ENCODE results near the gene DNAJC15. TPM values are rescaled to one million over a fixed set of nuclear protein-coding genes. Genes with fewer than 3 reads are reported as not detected.

Gene DNAJC15
- total RNA-seq, 1 donor from 2014 or later: 21.6 TPM

GRCh38 chr13:43026262-43026661, 2.9 kb downstream of the DNAJC15 start:
- DNase-seq (ENCODE audit: low spot score): no peak
- Mint-ChIP-seq H3K36me3 (ENCODE audit: low read depth) (peaks cover 10% of the 10 kb centered on the region), H3K27me3 (ENCODE audit: low read depth) (no peaks in the 10 kb centered on the region), H3K4me1 (ENCODE audit: low read depth) (peaks cover 65% of the 10 kb centered on the region), H3K4me3 (ENCODE audit: unreplicated experiment) (no peak overlapping the region), H3K27ac (ENCODE audit: unreplicated experiment) (no peak overlapping the region), H3K9me3 (ENCODE audit: low read depth) (peaks cover 3% of the 10 kb centered on the region)
- no peak for TF ChIP-seq CTCF (IDR thresholded peaks at IDR 0.05)

- Mint-ChIP-seq H3K4me3 (ENCODE audit: unreplicated experiment) (no peak overlapping the region), H3K4me1 (ENCODE audit: low read depth) (peaks cover 35% of the 10 kb centered on the region), H3K27ac (ENCODE audit: unreplicated experiment) (no peak overlapping the region), H3K36me3 (ENCODE audit: low read depth) (peaks cover 10% of the 10 kb centered on the region), H3K27me3 (ENCODE audit: low read depth) (no peaks in the 10 kb centered on the region), H3K9me3 (ENCODE audit: low read depth) (no peaks in the 10 kb centered on the region)
- DNase-seq (ENCODE audit: low spot score): no peak
- TF ChIP-seq CTCF (IDR thresholded peaks at IDR 0.05): no peak
Measured at GRCh38 chr13:43030548-43030947, 7.2 kb downstream of the DNAJC15 start.

- Mint-ChIP-seq H3K36me3 (ENCODE audit: low read depth) (peaks cover 10% of the 10 kb centered on the region), H3K4me1 (ENCODE audit: low read depth) (peaks cover 31% of the 10 kb centered on the region), H3K27me3 (ENCODE audit: low read depth) (no peaks in the 10 kb centered on the region), H3K4me3 (ENCODE audit: unreplicated experiment) (no peak overlapping the region), H3K9me3 (ENCODE audit: low read depth) (no peaks in the 10 kb centered on the region), H3K27ac (ENCODE audit: unreplicated experiment) (no peak overlapping the region)
- DNase-seq (ENCODE audit: low spot score): no peak
- TF ChIP-seq CTCF (IDR thresholded peaks at IDR 0.05): no peak
Measured at GRCh38 chr13:43031881-43032280, 8.5 kb downstream of the DNAJC15 start.

- Mint-ChIP-seq H3K4me3 (ENCODE audit: unreplicated experiment) (no peak overlapping the region), H3K9me3 (ENCODE audit: low read depth) (no peaks in the 10 kb centered on the region), H3K27me3 (ENCODE audit: low read depth) (no peaks in the 10 kb centered on the region), H3K27ac (ENCODE audit: unreplicated experiment) (no peak overlapping the region), H3K4me1 (ENCODE audit: low read depth) (peaks cover 30% of the 10 kb centered on the region), H3K36me3 (ENCODE audit: low read depth) (peaks cover 10% of the 10 kb centered on the region)
- TF ChIP-seq CTCF (IDR thresholded peaks at IDR 0.05): no peak
- DNase-seq (ENCODE audit: low spot score): no peak
Measured at GRCh38 chr13:43033038-43033437, 9.7 kb downstream of the DNAJC15 start.

- Mint-ChIP-seq H3K27me3 (ENCODE audit: low read depth) (no peaks in the 10 kb centered on the region), H3K9me3 (ENCODE audit: low read depth) (no peaks in the 10 kb centered on the region), H3K27ac (ENCODE audit: unreplicated experiment) (no peak overlapping the region), H3K36me3 (ENCODE audit: low read depth) (peaks cover 7% of the 10 kb centered on the region), H3K4me1 (ENCODE audit: low read depth) (peaks cover 37% of the 10 kb centered on the region), H3K4me3 (ENCODE audit: unreplicated experiment) (no peak overlapping the region)
- no peak for TF ChIP-seq CTCF (IDR thresholded peaks at IDR 0.05)
- DNase-seq (ENCODE audit: low spot score): no peak
Measured at GRCh38 chr13:43036351-43037250, 13.2 kb downstream of the DNAJC15 start.

Measured in chondrocyte (in vitro differentiated cells).